RPMI8226 (cell line): ENCODE data around the gene PLA2G6.

ENCODE experiments used
- DNase-seq: peaks from one replicate; pipeline ENCODE4 v3.0.0-alpha.2; 2015

Gene PLA2G6

GRCh38 chr22:38213319-38213989 lies 31.8 kb upstream of the PLA2G6 start:
- DNase-seq: no peak

GRCh38 chr22:38212442-38212841 lies 30.8 kb upstream of the PLA2G6 start:
- DNase-seq: no peak

- DNase-seq: no peak
These were observed 29.9 kb upstream of the PLA2G6 start for GRCh38 chr22:38211556-38211955.

- no peak for DNase-seq
These were observed 26.9 kb upstream of the PLA2G6 start for GRCh38 chr22:38208551-38208968.

GRCh38 chr22:38207898-38208432 lies 26.3 kb upstream of the PLA2G6 start:
- DNase-seq: no peak

- DNase-seq: no peak
These were observed 23.9 kb upstream of the PLA2G6 start for GRCh38 chr22:38205261-38206128.

- no peak for DNase-seq
These were observed 23.2 kb upstream of the PLA2G6 start for GRCh38 chr22:38204784-38205183.

- no peak for DNase-seq
These were observed 22.4 kb upstream of the PLA2G6 start for GRCh38 chr22:38203855-38204514.

GRCh38 chr22:38203090-38203810 lies 21.6 kb upstream of the PLA2G6 start:
- peak; percentile 79 for DNase-seq

- DNase-seq: peak; percentile 87
These were observed 20.9 kb upstream of the PLA2G6 start for GRCh38 chr22:38202437-38203089.

GRCh38 chr22:38201711-38202436 lies 20.2 kb upstream of the PLA2G6 start, which contains the start of gene MAFF:
Gene MAFF, plus strand, starts transcription at chr22:38201994. Its CDS starts 11,860 bp downstream, at chr22:38213854.
- DNase-seq: peak; percentile 96

- DNase-seq: no peak
These were observed 19.7 kb upstream of the PLA2G6 start for GRCh38 chr22:38201371-38201710.

GRCh38 chr22:38199826-38200559 lies 18.4 kb upstream of the PLA2G6 start:
- no peak for DNase-seq

GRCh38 chr22:38196791-38197419 lies 15.3 kb upstream of the PLA2G6 start:
- no peak for DNase-seq

- no peak for DNase-seq
These were observed 11.9 kb upstream of the PLA2G6 start for GRCh38 chr22:38193580-38193979.

- DNase-seq: no peak
These were observed 10.8 kb upstream of the PLA2G6 start for GRCh38 chr22:38192475-38192863.

- DNase-seq: no peak
These were observed 10.3 kb upstream of the PLA2G6 start for GRCh38 chr22:38191731-38192474.

GRCh38 chr22:38191055-38191454 lies 9.4 kb upstream of the PLA2G6 start:
- DNase-seq: no peak

- DNase-seq: no peak
These were observed 9.0 kb upstream of the PLA2G6 start for GRCh38 chr22:38190581-38190980.

- no peak for DNase-seq
These were observed 7.5 kb upstream of the PLA2G6 start for GRCh38 chr22:38189104-38189503.
